HepG2 (cell line): ENCODE measurements around the gene NRSN2. TPM values are rescaled to one million over a fixed set of nuclear protein-coding genes. Genes with fewer than 3 reads are reported as not detected.

Experiments used
- ATAC-seq: fragments of 200-7000 bp; cut with Tn5 transposase; 3 replicates; pipeline ENCODE4 v1.9.1; 2020; ENCODE audit warnings: mild to moderate bottlenecking, moderate library complexity
- BruUV-seq: library from RNA; stranded (reverse); fragments of 400-500 nt; replicated peaks from 2 replicates; lab custom pipeline; 2021; lab: Mats Ljungman, UMichigan
- CTCF ChIA-PET: fragments of 300-600 bp; formaldehyde crosslinking; extraction: SDS; loops from one replicate; lab custom pipeline; 2021; ENCODE audit warnings: low total read pairs, inconsistent platforms, low intra/inter-chr PET ratio; lab: Yijun Ruan, JAX
- POLR2A ChIA-PET: fragments of 350-600 bp; sonication (Branson Sonifier 250); formaldehyde crosslinking; loops from one replicate; lab custom pipeline; 2020; ENCODE audit warnings: antibody characterized with exemption, inconsistent platforms; lab: Yijun Ruan, JAX
- DNase-seq: peaks from one replicate; pipeline ENCODE4 v3.0.0-alpha.2; 2015; ENCODE audit warnings: low spot score
- FAIRE-seq: peaks from 3 replicates; lab custom pipeline; 2011; peaks lifted over from hg19 to GRCh38; lab: Jason Lieb, UNC
- H2AFZ ChIP-seq: one replicate; pipeline ENCODE4 v1.6.1; 2011; ENCODE audit warnings: low read length, inconsistent platforms
- H3K27ac ChIP-seq: fragments of 300-600 bp; 3 replicates; pipeline ENCODE4 v1.8.0; 2011; ENCODE audit warnings: mixed run types, mild to moderate bottlenecking, mixed read lengths, low read length, inconsistent platforms; ENCODE audit not compliant: insufficient read depth; ENCODE audit errors: extremely low read length
- H3K27me3 ChIP-seq, 2 experiments: fragments of 200-600 bp in 1 of 2; 2 replicates in 1 of 2; 3 replicates in 1 of 2; pipeline versions ENCODE4 v1.6.0 to v1.8.0; 2011; ENCODE audit warnings: low read length in 2 of 2, mild to moderate bottlenecking in 2 of 2, moderate library complexity in 2 of 2, inconsistent platforms in 1 of 2; ENCODE audit not compliant: insufficient read depth in 2 of 2, control insufficient read depth in 1 of 2
- H3K36me3 ChIP-seq, 2 experiments: fragments of 200-600 bp in 1 of 2; replicated peaks in 1 of 2; 2 replicates in 1 of 2; 3 replicates in 1 of 2; pipeline versions ENCODE4 v1.5.1 to v1.8.0; 2011; ENCODE audit warnings: low read length in 2 of 2, inconsistent platforms in 1 of 2; ENCODE audit not compliant: insufficient read depth in 2 of 2, control insufficient read depth in 1 of 2
- H3K4me1 ChIP-seq: 2 replicates; pipeline ENCODE4 v1.5.1; 2012; ENCODE audit warnings: low read length, inconsistent platforms; ENCODE audit not compliant: insufficient read depth
- H3K4me2 ChIP-seq: 2 replicates; pipeline ENCODE4 v1.6.0; 2011; ENCODE audit warnings: low read depth, low read length, inconsistent platforms
- H3K4me3 ChIP-seq, 3 experiments: fragments of 200-600 bp in 1 of 3; sonication (generic), shearing (Covaris generic) in 1 of 3; replicated peaks in 1 of 3; 2 replicates each; pipeline ENCODE4 v1.5.1; 2011 to 2016; ENCODE audit warnings: low read length in 3 of 3, inconsistent platforms in 2 of 3, low read depth in 2 of 3, mild to moderate bottlenecking in 2 of 3, control low read depth in 1 of 3, mixed read lengths in 1 of 3; ENCODE audit not compliant: insufficient read depth in 1 of 3
- H3K79me2 ChIP-seq: one replicate; pipeline ENCODE4 v1.6.1; 2011; ENCODE audit warnings: low read length, inconsistent platforms; ENCODE audit not compliant: insufficient read depth
- H3K9ac ChIP-seq: 2 replicates; pipeline ENCODE4 v1.6.0; 2011; ENCODE audit warnings: mild to moderate bottlenecking, low read depth, low read length, inconsistent platforms; ENCODE audit not compliant: insufficient read depth
- H3K9me3 ChIP-seq: 2 replicates; pipeline ENCODE4 v1.5.1; 2012; ENCODE audit warnings: mild to moderate bottlenecking, low read length
- H4K20me1 ChIP-seq: 2 replicates; pipeline ENCODE4 v1.6.0; 2011; ENCODE audit warnings: inconsistent platforms, mild to moderate bottlenecking, low read length, moderate library complexity; ENCODE audit not compliant: insufficient read depth
- BRD4 ChIP-seq: sonication (generic); formaldehyde crosslinking; IDR thresholded peaks from 2 replicates; pipeline ENCODE4 v1.4.0; 2020; ENCODE audit warnings: missing genetic modification reagents
- EED ChIP-seq: sonication (generic); formaldehyde crosslinking; IDR thresholded peaks from 2 replicates; pipeline ENCODE4 v1.5.0; 2020; ENCODE audit warnings: mild to moderate bottlenecking, missing genetic modification reagents
- KLF12 ChIP-seq: sonication (generic); formaldehyde crosslinking; IDR thresholded peaks from 2 replicates; pipeline ENCODE4 v1.4.0; 2020; ENCODE audit warnings: missing genetic modification reagents, borderline replicate concordance
- KLF13 ChIP-seq: sonication (generic); formaldehyde crosslinking; IDR thresholded peaks from 2 replicates; pipeline ENCODE4 v1.4.0; 2020; ENCODE audit warnings: mild to moderate bottlenecking, missing genetic modification reagents
- TEAD3 ChIP-seq: optimal IDR thresholded peaks from 2 replicates; pipeline ENCODE3; 2016; ENCODE audit warnings: borderline replicate concordance
- TSC22D2 ChIP-seq: sonication (generic); formaldehyde crosslinking; IDR thresholded peaks from 2 replicates; pipeline ENCODE4 v1.5.1; 2020; ENCODE audit warnings: missing genetic modification reagents, mild to moderate bottlenecking, borderline replicate concordance
- ZNF224 ChIP-seq: sonication (generic); formaldehyde crosslinking; IDR thresholded peaks from 2 replicates; pipeline ENCODE4 v1.5.0; 2020; ENCODE audit warnings: mild to moderate bottlenecking, missing genetic modification reagents
- ZNF225 ChIP-seq: sonication (generic); formaldehyde crosslinking; IDR thresholded peaks from 2 replicates; pipeline ENCODE4 v1.4.0; 2020; ENCODE audit warnings: mild to moderate bottlenecking, missing genetic modification reagents
- ZNF333 ChIP-seq: sonication (generic); formaldehyde crosslinking; IDR thresholded peaks from 2 replicates; pipeline ENCODE4 v1.4.0; 2020; ENCODE audit warnings: mild to moderate bottlenecking, missing genetic modification reagents, borderline replicate concordance
- ZNF747 ChIP-seq: sonication (generic); formaldehyde crosslinking; IDR thresholded peaks from 2 replicates; pipeline ENCODE4 v1.8.1; 2023; ENCODE audit warnings: missing genetic modification reagents, mild to moderate bottlenecking, borderline replicate concordance
- ZNF850 ChIP-seq: sonication (generic); formaldehyde crosslinking; conservative IDR thresholded peaks from 2 replicates; pipeline ENCODE4 v1.9.0; 2021; ENCODE audit warnings: mild to moderate bottlenecking, missing genetic modification reagents
- WGBS: methylation state at CpG from one replicate; pipeline ENCODE4 v1.1.6; 2017; ENCODE audit warnings: low lambda C conversion rate; 5-methylcytosine and 5-hydroxymethylcytosine counted together
- in situ Hi-C: cut with HindIII; loops from 2 replicates; pipeline ENCODE4 v1.10.0; 2017; ENCODE audit warnings: low pct_unique_long_range_greater_than_20kb; ENCODE audit not compliant: extremely low pct_ligation_motif_present
- intact Hi-C: fragments of 100-400 bp; cut with micrococcal nuclease; formaldehyde crosslinking; loops from one replicate; pipeline ENCODE4 v1.10.0; 2022; ENCODE audit not compliant: unreplicated experiment
- polyA plus RNA-seq, 8 experiments: library from polyadenylated mRNA; depleted of rRNA in 3 of 8; stranded (reverse) in 7 of 8; unstranded in 1 of 8; fragments of >200 nt; fragmentation: Illumina TruSeq in 4 of 8; extraction: Trizol in 4 of 8; gene quantifications; 2 replicates each; pipeline versions ENCODE4 v1.2.1 to v1.2.3, GENCODE V29; 2011 to 2016; ENCODE audit warnings: low read depth in 4 of 8, missing spikeins in 1 of 8, mixed read lengths in 1 of 8; ENCODE audit not compliant: insufficient read depth in 1 of 8
- total RNA-seq, 5 experiments: library from RNA; depleted of rRNA; stranded (reverse); fragments of >200 nt; fragmentation: Illumina TruSeq; extraction: Trizol; gene quantifications; 2 replicates each; pipeline ENCODE4 v1.2.3, GENCODE V29; 2016; ENCODE audit warnings: low read depth in 1 of 5
- TF ChIP-seq, protein P1 (sequence below): IDR thresholded peaks from 2 replicates; pipeline ENCODE4 v1.6.1; 2016; ENCODE audit warnings: mild to moderate bottlenecking
- TF ChIP-seq, protein P2 (sequence below): sonication (generic); formaldehyde crosslinking; IDR thresholded peaks from 2 replicates; pipeline ENCODE4 v1.9.0; 2021; ENCODE audit warnings: missing genetic modification reagents, borderline replicate concordance
- TF ChIP-seq, protein P3 (sequence below): sonication (generic); formaldehyde crosslinking; IDR thresholded peaks from 2 replicates; pipeline ENCODE4 v1.4.0; 2020; ENCODE audit warnings: missing genetic modification reagents, borderline replicate concordance
- TF ChIP-seq, protein P4 (sequence below): sonication (generic); formaldehyde crosslinking; IDR thresholded peaks from 2 replicates; pipeline ENCODE4 v1.5.0; 2020; ENCODE audit warnings: missing genetic modification reagents, mild to moderate bottlenecking, borderline replicate concordance
- TF ChIP-seq, protein P5 (sequence below): IDR thresholded peaks from 2 replicates; pipeline ENCODE4 v1.6.1; 2016; ENCODE audit warnings: missing compliant biosample characterization, missing genetic modification reagents, borderline replicate concordance

Gene NRSN2
- total and polyA plus RNA-seq, 2 of the 13 experiments (the other 11 are each of a cell fraction or from before 2014, with no cell fraction given) = 32.3 to 49.4 TPM

DNA sequence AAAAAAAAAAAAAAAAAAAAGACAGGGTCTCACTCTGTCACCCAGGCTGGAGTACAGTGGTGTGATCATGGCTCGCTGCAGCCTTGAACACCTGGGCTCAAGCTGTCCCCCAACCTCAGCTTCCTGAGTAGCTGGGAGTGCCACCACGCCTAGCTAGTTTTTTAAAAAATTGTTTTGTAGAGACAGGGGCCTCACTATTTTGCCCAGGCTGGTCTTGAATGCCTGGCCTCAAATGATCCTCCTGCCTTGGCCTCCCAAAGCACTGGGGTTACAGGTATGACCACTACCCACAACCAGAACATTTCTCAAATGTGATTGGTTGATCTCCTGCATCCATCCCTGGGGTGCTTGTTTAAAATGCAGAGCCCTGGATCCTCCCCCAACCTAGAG lies 55.6 kb downstream of the NRSN2 start:
- no peaks in the 10 kb centered on the region; a peak in 1 of 5 replicates for H3K27me3 ChIP-seq
- peaks cover 97% of the 10 kb centered on the region for H3K4me1 ChIP-seq
- ChIA-PET POLR2A (interaction anchor here (1.3 to 29.0 kb wide), 6 partner anchors 12 to 141 kb away, joined by 3 to 1587 read pairs (median 34); partner anchors contain the start of genes CSNK2A1, NRSN2 and TRIB3), CTCF (no interaction called here)
- intact Hi-C loops = loop anchor here (2.0 kb wide), 1 partner anchor 32 kb away; no protein-coding TSS in a partner anchor
- H3K27ac ChIP-seq = peak overlapping the region; percentile 99
- ATAC-seq = peak; percentile 12
- TSS peak; percentile 68 for BruUV-seq
- no peak overlapping the region for H2AFZ ChIP-seq
- no peaks in the 10 kb centered on the region for H3K9me3 ChIP-seq
- peak overlapping the region; percentile 10 for H3K4me2 ChIP-seq
- no peak for FAIRE-seq
- H3K4me3 ChIP-seq = no peak overlapping the region
- 40% methylated on average over 2 of the region's 2 CpGs for WGBS
- no peak for DNase-seq
- in situ Hi-C loops = no loop called here
- peaks cover 2 to 6% of the 10 kb centered on the region in 2 experiments for H3K36me3 ChIP-seq
- H3K79me2 ChIP-seq = peaks cover 10% of the 10 kb centered on the region
- H3K9ac ChIP-seq = peak overlapping the region; percentile 91
- no peaks in the 10 kb centered on the region for H4K20me1 ChIP-seq
- TF ChIP-seq ZNF333 (CRISPR knock-in tag) (no peak), ZNF224 (0 out of 2 replicates have a peak, but pooled peaks have one; percentile 20), BRD4 (0 out of 2 replicates have a peak, but pooled peaks have one; percentile 20), TSC22D2 (CRISPR knock-in tag) (0 out of 2 replicates have a peak, but pooled peaks have one; percentile 8), EED (CRISPR knock-in tag) (no peak), TEAD3 (CRISPR knock-in tag) (no peak), ZNF850 (0 out of 2 replicates have a peak, but pooled peaks have one; percentile 78), KLF12 (peak; percentile 41; the same call in 1 of the 2 replicates), ZNF225 (CRISPR knock-in tag) (no peak), KLF13 (CRISPR knock-in tag) (no peak), ZNF747 (peak; percentile 78; the same call in 1 of the 2 replicates)
- TF ChIP-seq, protein P1, sequence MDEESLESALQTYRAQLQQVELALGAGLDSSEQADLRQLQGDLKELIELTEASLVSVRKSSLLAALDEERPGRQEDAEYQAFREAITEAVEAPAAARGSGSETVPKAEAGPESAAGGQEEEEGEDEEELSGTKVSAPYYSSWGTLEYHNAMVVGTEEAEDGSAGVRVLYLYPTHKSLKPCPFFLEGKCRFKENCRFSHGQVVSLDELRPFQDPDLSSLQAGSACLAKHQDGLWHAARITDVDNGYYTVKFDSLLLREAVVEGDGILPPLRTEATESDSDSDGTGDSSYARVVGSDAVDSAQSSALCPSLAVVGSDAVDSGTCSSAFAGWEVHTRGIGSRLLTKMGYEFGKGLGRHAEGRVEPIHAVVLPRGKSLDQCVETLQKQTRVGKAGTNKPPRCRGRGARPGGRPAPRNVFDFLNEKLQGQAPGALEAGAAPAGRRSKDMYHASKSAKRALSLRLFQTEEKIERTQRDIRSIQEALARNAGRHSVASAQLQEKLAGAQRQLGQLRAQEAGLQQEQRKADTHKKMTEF (CRISPR knock-in tag) = peak; percentile 33
- TF ChIP-seq, protein P2, sequence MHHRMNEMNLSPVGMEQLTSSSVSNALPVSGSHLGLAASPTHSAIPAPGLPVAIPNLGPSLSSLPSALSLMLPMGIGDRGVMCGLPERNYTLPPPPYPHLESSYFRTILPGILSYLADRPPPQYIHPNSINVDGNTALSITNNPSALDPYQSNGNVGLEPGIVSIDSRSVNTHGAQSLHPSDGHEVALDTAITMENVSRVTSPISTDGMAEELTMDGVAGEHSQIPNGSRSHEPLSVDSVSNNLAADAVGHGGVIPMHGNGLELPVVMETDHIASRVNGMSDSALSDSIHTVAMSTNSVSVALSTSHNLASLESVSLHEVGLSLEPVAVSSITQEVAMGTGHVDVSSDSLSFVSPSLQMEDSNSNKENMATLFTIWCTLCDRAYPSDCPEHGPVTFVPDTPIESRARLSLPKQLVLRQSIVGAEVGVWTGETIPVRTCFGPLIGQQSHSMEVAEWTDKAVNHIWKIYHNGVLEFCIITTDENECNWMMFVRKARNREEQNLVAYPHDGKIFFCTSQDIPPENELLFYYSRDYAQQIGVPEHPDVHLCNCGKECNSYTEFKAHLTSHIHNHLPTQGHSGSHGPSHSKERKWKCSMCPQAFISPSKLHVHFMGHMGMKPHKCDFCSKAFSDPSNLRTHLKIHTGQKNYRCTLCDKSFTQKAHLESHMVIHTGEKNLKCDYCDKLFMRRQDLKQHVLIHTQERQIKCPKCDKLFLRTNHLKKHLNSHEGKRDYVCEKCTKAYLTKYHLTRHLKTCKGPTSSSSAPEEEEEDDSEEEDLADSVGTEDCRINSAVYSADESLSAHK (CRISPR knock-in tag) = no peak
- TF ChIP-seq, protein P3, sequence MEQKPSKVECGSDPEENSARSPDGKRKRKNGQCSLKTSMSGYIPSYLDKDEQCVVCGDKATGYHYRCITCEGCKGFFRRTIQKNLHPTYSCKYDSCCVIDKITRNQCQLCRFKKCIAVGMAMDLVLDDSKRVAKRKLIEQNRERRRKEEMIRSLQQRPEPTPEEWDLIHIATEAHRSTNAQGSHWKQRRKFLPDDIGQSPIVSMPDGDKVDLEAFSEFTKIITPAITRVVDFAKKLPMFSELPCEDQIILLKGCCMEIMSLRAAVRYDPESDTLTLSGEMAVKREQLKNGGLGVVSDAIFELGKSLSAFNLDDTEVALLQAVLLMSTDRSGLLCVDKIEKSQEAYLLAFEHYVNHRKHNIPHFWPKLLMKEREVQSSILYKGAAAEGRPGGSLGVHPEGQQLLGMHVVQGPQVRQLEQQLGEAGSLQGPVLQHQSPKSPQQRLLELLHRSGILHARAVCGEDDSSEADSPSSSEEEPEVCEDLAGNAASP (CRISPR knock-in tag) = 0 out of 2 replicates have a peak, but pooled peaks have one; percentile 44
- TF ChIP-seq, protein P4, sequence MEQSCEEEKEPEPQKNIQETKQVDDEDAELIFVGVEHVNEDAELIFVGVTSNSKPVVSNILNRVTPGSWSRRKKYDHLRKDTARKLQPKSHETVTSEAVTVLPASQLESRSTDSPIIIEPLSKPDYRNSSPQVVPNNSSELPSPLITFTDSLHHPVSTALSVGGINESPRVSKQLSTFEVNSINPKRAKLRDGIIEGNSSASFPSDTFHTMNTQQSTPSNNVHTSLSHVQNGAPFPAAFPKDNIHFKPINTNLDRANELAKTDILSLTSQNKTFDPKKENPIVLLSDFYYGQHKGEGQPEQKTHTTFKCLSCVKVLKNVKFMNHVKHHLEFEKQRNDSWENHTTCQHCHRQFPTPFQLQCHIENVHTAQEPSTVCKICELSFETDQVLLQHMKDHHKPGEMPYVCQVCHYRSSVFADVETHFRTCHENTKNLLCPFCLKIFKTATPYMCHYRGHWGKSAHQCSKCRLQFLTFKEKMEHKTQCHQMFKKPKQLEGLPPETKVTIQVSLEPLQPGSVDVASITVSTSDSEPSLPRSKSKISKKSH (CRISPR knock-in tag) = 0 out of 2 replicates have a peak, but pooled peaks have one; percentile 56
- TF ChIP-seq, protein P5, sequence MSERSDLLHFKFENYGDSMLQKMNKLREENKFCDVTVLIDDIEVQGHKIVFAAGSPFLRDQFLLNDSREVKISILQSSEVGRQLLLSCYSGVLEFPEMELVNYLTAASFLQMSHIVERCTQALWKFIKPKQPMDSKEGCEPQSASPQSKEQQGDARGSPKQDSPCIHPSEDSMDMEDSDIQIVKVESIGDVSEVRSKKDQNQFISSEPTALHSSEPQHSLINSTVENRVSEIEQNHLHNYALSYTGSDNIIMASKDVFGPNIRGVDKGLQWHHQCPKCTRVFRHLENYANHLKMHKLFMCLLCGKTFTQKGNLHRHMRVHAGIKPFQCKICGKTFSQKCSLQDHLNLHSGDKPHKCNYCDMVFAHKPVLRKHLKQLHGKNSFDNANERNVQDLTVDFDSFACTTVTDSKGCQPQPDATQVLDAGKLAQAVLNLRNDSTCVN (CRISPR knock-in tag) = peak; percentile 7; the same call in 1 of the 2 replicates
